ENCODE results near the gene PIAS1.
"Not testable (repeated sequence)": the region's sequence is repeated elsewhere in the genome, so short reads cannot be mapped to it uniquely, and the experiment has no call there.

The PIAS1 gene

DNA sequence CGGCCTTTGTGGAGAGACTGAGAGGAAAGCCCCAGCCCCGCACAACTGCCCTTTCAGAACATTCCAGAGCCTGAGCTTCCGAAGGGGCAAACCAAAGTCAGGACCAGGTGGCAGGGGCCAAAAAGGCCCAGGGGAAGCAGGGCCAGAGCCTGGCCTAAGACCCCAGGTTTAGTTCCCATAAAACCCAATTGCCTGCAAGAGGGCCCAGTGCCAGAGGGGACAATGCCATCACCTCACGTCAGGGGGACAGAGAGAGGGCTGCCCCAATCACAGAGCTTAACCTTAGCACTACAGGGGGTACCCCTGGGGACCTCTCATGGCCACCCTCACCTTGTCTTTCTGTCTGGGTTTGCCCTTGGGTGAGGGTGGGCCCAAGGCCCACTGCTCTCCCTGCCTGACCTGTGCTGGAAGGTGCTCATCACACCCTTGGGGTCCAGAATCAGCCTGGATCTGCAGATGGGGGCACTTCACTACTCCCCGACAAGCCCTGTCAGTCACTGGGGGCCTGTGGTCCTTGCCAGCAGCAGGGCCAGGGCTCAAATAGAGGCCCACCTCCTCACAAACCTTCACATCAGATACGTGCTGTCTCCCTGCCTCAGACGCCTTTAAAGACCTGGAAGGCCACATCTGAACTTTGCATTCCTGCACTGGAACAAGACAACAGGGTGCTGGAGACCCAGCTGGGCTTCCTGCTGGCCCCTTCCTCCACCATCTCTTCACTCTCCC is 147.2 kb downstream of the PIAS1 start:
- no peak for TF ChIP-seq CTCF (IDR thresholded peaks at IDR 0.05; ENCODE audit: insufficient read depth, low read length, poor library complexity, severe bottlenecking)
- H3K27me3 ChIP-seq (replicated peaks; ENCODE audit: control insufficient read depth, insufficient read depth, low read length) = no peaks in the 10 kb centered on the region
- no peak overlapping the region for H3K4me3 ChIP-seq (replicated peaks; ENCODE audit: low read depth, low read length)
- H3K36me3 ChIP-seq (ENCODE audit: control insufficient read depth, insufficient read depth, low read length) = peaks cover 14% of the 10 kb centered on the region
- no peak for DNase-seq (ENCODE audit: extremely low read depth, insufficient read length)

DNA sequence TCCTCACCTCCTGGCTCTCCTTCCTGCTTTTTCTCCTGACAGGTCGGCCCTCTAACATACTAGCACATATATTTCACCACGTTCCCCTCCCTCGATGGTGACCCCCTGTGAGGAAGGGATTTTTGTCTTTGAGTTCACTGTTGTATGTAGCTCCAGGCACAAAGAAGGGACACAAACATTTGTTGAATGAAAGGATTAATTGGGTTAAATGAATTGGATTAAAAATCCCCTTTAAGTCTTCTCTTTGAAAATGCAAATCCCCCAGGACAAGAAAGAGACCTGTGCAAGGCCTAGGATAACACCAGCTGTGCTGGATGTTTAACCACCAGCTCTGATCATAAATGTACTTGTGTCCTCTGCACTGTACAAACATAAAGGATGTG is 147.8 kb downstream of the PIAS1 start:
- Histone ChIP-seq H3K36me3 (ENCODE audit: control insufficient read depth, insufficient read depth, low read length) (peaks cover 13% of the 10 kb centered on the region), H3K4me3 (replicated peaks; ENCODE audit: low read depth, low read length) (no peak overlapping the region), H3K27me3 (replicated peaks; ENCODE audit: control insufficient read depth, insufficient read depth, low read length) (no peaks in the 10 kb centered on the region)
- no peak for TF ChIP-seq CTCF (IDR thresholded peaks at IDR 0.05; ENCODE audit: insufficient read depth, low read length, poor library complexity, severe bottlenecking)
- no peak for DNase-seq (ENCODE audit: extremely low read depth, insufficient read length)

DNA sequence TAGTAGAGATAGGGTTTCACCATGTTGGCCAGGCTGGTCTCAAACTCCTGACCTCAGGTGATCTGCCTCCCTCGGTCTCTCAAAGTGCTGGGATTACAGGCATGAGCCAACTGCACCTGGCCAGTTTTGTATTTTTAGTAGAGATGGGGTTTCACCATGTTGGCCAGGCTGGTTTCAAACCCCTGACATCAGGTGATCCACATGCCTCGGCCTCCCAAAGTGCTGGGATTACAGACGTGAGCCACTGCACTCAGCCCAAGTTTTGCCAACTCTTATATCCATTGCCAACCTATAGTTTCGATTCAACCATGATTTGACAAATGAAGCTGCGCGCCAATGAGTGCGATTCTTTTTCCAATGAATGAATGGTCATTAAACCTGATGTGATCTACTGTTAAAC is 148.9 kb downstream of the PIAS1 start:
- DNase-seq (ENCODE audit: extremely low read depth, insufficient read length); H3K27me3 ChIP-seq (replicated peaks; ENCODE audit: control insufficient read depth, insufficient read depth, low read length); H3K4me3 ChIP-seq (replicated peaks; ENCODE audit: low read depth, low read length): not testable (repeated sequence)
- H3K36me3 ChIP-seq (ENCODE audit: control insufficient read depth, insufficient read depth, low read length) = peaks cover 11% of the 10 kb centered on the region

GRCh38 chr15:68203486-68203885 is 149.4 kb downstream of the PIAS1 start:
- Histone ChIP-seq H3K36me3 (ENCODE audit: control insufficient read depth, insufficient read depth, low read length) (peaks cover 11% of the 10 kb centered on the region), H3K4me3 (replicated peaks; ENCODE audit: low read depth, low read length) (no peak overlapping the region), H3K27me3 (replicated peaks; ENCODE audit: control insufficient read depth, insufficient read depth, low read length) (no peaks in the 10 kb centered on the region)
- DNase-seq (ENCODE audit: extremely low read depth, insufficient read length) = no peak
- TF ChIP-seq CTCF (IDR thresholded peaks at IDR 0.05; ENCODE audit: insufficient read depth, low read length, poor library complexity, severe bottlenecking) = no peak

GRCh38 chr15:68203956-68204355 is 149.8 kb downstream of the PIAS1 start:
- peaks cover 11% of the 10 kb centered on the region for H3K36me3 ChIP-seq (ENCODE audit: control insufficient read depth, insufficient read depth, low read length)
- no peak for TF ChIP-seq CTCF (IDR thresholded peaks at IDR 0.05; ENCODE audit: insufficient read depth, low read length, poor library complexity, severe bottlenecking)
- H3K27me3 ChIP-seq (replicated peaks; ENCODE audit: control insufficient read depth, insufficient read depth, low read length) = no peaks in the 10 kb centered on the region
- DNase-seq (ENCODE audit: extremely low read depth, insufficient read length) = no peak
- H3K4me3 ChIP-seq (replicated peaks; ENCODE audit: low read depth, low read length) = no peak overlapping the region

DNA sequence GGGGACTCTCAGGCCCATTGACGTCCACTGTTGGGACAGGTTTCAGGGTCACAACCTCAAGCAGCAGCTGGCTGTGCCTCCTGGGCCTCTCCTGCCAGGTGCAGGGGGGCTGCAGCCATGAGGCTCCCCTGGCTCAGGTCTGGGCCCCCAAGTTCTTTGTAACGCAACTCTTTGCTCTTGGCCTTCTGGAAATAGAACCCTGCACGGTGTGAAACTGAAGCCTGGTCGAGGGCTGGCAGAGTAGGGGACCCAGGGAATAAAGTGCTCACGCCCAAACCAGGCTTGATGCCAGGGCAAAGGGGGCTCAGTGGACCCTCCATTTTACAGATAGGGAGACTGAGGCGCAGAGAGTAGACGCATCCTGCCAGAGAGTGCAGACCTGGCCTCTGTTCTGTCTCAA is 150.2 kb downstream of the PIAS1 start:
- H3K36me3 ChIP-seq (ENCODE audit: control insufficient read depth, insufficient read depth, low read length) = peaks cover 11% of the 10 kb centered on the region
- no peaks in the 10 kb centered on the region for H3K27me3 ChIP-seq (replicated peaks; ENCODE audit: control insufficient read depth, insufficient read depth, low read length)
- no peak for TF ChIP-seq CTCF (IDR thresholded peaks at IDR 0.05; ENCODE audit: insufficient read depth, low read length, poor library complexity, severe bottlenecking)
- no peak for DNase-seq (ENCODE audit: extremely low read depth, insufficient read length)
- no peak overlapping the region for H3K4me3 ChIP-seq (replicated peaks; ENCODE audit: low read depth, low read length)
